Astrocyte of the hippocampus (primary cell): ENCODE data around the gene CEP135.
A peak's percentile ranks its signal among the peaks of the same experiment; 100 is the strongest.
"Not testable (repeated sequence)": the region's sequence is repeated elsewhere in the genome, so short reads cannot be mapped to it uniquely, and the experiment has no call there.

Experiments
- DNase-seq: peaks from one replicate; pipeline ENCODE4 v3.0.0; 2011; ENCODE audit warnings: low read depth, low spot score

Gene CEP135

DNA sequence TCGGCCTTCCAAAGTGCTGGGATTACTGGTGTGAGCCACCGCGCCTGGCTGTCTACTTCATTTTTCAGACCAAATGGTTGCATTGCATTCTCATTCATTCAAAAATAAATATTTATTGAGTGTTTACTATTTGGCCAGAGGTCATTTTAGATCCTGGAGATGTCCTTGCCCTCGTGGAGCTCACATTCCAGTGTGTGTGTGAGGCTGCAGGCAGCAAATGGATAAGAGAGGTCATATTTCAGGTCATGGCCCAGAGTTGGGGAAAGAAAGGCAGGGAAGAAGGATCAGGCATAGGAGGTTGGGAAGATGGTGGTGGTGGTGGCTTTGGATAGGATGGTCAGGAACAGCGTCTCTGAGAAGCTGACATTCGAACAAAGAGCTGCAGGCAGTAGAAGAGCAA is 119.1 kb downstream of the CEP135 start:
- DNase-seq, result no peak

- not testable (repeated sequence) for DNase-seq
These were observed 124.0 kb downstream of the CEP135 start for GRCh38 chr4:56072730-56073129.

GRCh38 chr4:56077676-56078075 is 128.9 kb downstream of the CEP135 start:
- DNase-seq, result peak; percentile 43

DNA sequence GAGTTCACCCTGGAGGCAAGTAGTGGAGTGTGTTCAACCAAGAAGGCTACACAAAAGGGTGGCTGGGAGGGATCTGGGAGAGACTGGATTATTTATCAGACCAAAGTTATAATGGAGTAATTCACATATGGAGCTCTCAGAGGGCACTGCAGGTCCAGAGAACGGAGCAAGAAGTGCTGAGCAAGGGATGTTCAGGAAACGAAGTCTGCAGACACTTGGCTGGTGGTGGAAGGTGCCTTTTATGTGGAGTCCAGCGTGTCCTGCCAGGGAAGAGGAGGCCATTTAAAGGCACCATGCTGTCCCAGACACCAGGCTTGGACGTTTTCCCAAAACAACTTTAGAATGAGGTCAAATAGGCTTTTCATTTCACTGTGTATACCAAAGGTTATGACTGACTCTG is 130.1 kb downstream of the CEP135 start:
- no peak for DNase-seq

GRCh38 chr4:56080384-56080783 is 131.6 kb downstream of the CEP135 start:
- DNase-seq, result no peak

DNA sequence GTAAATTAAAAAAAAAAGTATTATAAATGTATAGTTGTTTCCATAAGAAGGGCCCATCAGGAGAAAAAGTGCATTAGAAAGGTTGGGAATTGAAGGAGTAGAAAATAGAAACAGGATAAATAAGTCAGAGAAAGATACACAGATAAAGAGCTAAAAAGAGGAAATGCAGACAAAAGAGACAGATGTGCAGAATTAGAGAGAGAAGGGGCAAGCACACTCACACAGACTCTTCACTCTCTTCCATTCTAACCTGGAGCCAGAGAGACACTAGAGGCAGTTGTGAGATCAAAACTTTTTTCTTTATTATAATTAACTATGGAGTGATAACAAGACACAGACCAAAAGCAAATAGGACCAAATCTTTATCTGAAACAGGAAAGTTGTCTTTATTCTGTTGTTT is 134.1 kb downstream of the CEP135 start:
- DNase-seq, result no peak
